Activated naive CD4-positive, alpha-beta T cell treated with Interleukin-2 at 50 U/mL for 16 hours (primary cell): ENCODE data around the gene WDR43.

Experiments
- DNase-seq: peaks from one replicate; pipeline ENCODE4 v3.0.0-alpha.2; 2020

WDR43 gene

DNA sequence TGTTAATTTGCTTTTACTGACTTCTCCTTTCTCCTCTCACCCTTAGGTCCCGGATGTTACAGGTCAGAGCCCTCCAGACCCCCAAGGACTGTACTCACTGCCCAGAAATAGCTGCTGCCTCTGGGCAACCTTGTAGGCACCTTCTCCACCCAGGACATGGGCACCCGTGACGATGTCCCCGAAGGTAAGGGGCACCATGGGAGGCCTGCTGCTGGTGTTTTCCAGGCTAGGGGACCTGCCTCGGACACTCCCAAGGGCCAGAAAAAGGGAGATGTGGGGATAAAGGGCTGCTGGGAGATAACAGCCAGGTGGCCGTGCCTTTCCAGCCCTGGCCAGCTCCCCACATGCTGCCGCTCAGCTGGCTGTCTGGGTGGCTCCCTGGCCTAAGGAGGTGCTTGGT, 100.2 kb downstream of the WDR43 start:
- no peak for DNase-seq

DNA sequence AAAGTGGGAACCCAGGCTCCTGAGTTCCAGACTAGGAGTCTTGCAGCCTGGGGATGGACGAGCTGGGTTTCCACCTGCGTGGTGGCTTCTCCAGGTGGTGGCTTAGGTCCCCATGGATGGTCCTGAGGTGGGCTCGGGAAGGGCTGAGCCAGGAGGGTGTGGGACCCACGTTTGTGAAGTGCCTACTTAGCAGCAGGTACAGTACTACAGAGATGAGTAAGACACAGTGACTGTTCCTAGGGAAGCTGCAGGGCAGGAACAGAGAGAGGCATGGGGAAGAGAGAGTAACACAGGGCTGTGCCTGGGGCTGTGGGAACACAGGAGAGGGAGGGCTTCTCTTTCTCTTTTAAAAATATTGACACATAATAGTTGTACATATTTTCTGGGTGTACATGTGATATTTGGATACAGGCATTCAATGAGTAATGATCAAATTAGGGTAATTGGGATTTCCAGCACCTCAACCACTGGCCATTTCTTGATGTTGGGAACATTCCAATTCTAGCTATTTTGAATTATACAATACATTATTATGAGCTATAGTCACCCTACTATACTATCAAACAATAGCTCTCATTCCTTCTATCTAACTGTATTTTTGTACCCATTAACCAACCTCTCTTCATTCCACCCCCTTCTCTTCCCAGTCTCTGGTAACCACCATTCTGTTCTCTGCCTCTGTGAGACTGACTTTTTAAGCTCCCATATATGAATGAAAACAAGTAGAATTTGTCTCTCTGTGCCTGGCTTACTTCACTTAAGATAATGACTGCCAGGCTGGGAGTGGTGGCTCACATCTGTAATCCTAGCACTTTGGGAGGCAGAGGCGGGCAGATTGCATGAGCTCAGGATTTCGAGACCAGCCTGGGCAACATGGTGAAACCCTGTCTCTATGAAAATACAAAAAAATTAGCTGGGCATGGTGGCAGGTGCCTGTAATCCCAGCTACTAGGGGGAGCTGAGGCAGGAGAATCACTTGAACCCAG, 101.6 kb downstream of the WDR43 start:
- no peak for DNase-seq

DNA sequence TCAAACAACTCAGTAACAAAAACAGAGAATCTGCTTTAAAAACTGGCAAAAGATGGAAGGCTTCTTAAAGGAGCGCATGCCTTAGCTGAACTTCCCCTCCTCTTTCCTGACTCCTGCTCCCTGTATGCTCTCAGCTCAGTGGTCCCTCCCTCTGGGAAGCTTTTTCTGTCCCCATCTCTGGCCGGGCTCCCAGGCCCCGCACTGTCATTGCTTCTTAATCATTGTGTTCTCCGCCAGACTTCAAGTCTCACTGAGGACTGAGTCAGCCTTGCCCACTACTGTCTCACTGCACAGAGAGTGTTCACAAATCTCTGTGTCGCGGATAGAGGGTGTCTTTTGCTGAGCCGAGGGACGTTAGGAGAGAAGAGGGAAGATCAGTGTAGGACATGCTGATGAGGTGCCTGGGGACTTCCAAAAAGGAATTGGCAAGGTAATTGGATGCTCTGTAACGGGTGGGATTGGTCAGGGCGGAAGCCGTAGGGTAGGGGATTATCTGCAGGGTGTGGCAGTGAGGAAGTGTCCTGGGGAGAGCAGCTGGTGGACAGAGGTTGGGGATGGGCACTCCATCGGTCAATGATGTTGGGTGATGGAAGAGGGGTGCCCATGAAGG, 102.9 kb downstream of the WDR43 start:
- DNase-seq = no peak
